ENCODE measurements around the gene HTRA3. TPM values are rescaled to one million over a fixed set of nuclear protein-coding genes. Genes with fewer than 3 reads are reported as not detected.
A peak's percentile ranks its signal among the peaks of the same experiment; 100 is the strongest.

The HTRA3 gene
- total and polyA plus RNA-seq, 2 of the 4 experiments (the other 2 are of a cell fraction): 1.3 to 9.5 TPM

GRCh38 chr4:8264106-8264505, 5.4 kb upstream of the HTRA3 start:
- peaks cover 0 to 2% of the 10 kb centered on the region in 2 experiments; a peak in 2 of 4 replicates for H3K79me1 ChIP-seq (ENCODE audit: low read depth in 1 of 2, low read length in 2 of 2)
- no peak overlapping the region for H3K23ac ChIP-seq (ENCODE audit: low read depth, low read length)
- peak overlapping the region; percentile 67 for H2AK9ac ChIP-seq (replicated peaks; ENCODE audit: low read depth, low read length, poor library complexity)
- no peak overlapping the region for H3K27ac ChIP-seq (ENCODE audit: insufficient read depth, low read length)
- TF ChIP-seq FOS (IDR thresholded peaks at IDR 0.05; ENCODE audit: low read depth, low read length) (no peak), POLR2A (IDR thresholded peaks at IDR 0.05; ENCODE audit: low read depth, low read length) (no peak), NFE2L2 (IDR thresholded peaks at IDR 0.05; ENCODE audit: low read depth, low read length) (no peak), MAFK (IDR thresholded peaks at IDR 0.05; ENCODE audit: low read depth, low read length) (no peak), MAZ (IDR thresholded peaks at IDR 0.05; ENCODE audit: borderline replicate concordance, low read depth, low read length) (no peak), SMC3 (IDR thresholded peaks at IDR 0.05; ENCODE audit: low read depth, low read length) (no peak), BHLHE40 (IDR thresholded peaks at IDR 0.05; ENCODE audit: low read depth, low read length) (no peak), USF2 (IDR thresholded peaks at IDR 0.05; ENCODE audit: low read depth, low read length) (no peak), CEBPB (IDR thresholded peaks at IDR 0.05; ENCODE audit: low read depth, low read length) (no peak), RFX5 (IDR thresholded peaks at IDR 0.05; ENCODE audit: low read depth, low read length) (no peak), CTCF (conservative IDR thresholded peaks at IDR 0.05; ENCODE audit: low read depth, low read length) (no peak), ELK1 (IDR thresholded peaks at IDR 0.05; ENCODE audit: borderline replicate concordance, low read depth, low read length) (no peak), RAD21 (IDR thresholded peaks at IDR 0.05; ENCODE audit: low read length) (no peak)
- H3K4me2 ChIP-seq (ENCODE audit: low read depth, low read length): no peak overlapping the region
- H2BK15ac ChIP-seq (ENCODE audit: low read depth, low read length): no peak overlapping the region
- H3K18ac ChIP-seq (ENCODE audit: low read depth, low read length): no peak overlapping the region
- H3K36me3 ChIP-seq (ENCODE audit: control insufficient read depth, insufficient read depth, low read length): no peaks in the 10 kb centered on the region
- DNase-seq (no peak), ATAC-seq (ENCODE audit: low read depth) (no peak)
- H3K27me3 ChIP-seq (ENCODE audit: control insufficient read depth, insufficient read depth, low read length): peaks cover 2% of the 10 kb centered on the region; the same call in 1 of the 2 replicates
- in situ Hi-C loops (cut with MboI; ENCODE audit: low sequenced_read_pairs): no loop called here
- POLR2A ChIA-PET (ENCODE audit: unreplicated experiment): no interaction called here
- BruUV-seq (replicated peaks): no TSS peak
- no peak overlapping the region for H3K14ac ChIP-seq (replicated peaks; ENCODE audit: low read depth, low read length)
- CTCF ChIA-PET: no interaction called here
- H3K9me1 ChIP-seq (ENCODE audit: insufficient read depth, low read length): peaks cover 7% of the 10 kb centered on the region
- WGBS, 2 experiments (ENCODE audit: extremely low coverage in 2 of 2, insufficient read length in 1 of 2): 100% methylated on average over 3 of the region's 14 CpGs; no CpG with 5 or more reads in 1 of the 2 experiments
- H3K9me3 ChIP-seq (ENCODE audit: control insufficient read depth, insufficient read depth, low read length): no peaks in the 10 kb centered on the region
- H2BK20ac ChIP-seq (ENCODE audit: low read depth, low read length): no peak overlapping the region
- no peak overlapping the region for H4K91ac ChIP-seq (ENCODE audit: insufficient read depth, low read depth, low read length)
- no peak overlapping the region for H3K56ac ChIP-seq (ENCODE audit: extremely low read depth, insufficient read depth, low read length)
- H4K20me1 ChIP-seq (ENCODE audit: insufficient read depth, low read length): peaks cover 4% of the 10 kb centered on the region; the same call in 1 of the 2 replicates
- no peak overlapping the region for H4K5ac ChIP-seq (ENCODE audit: low read depth, low read length)
- dilution Hi-C loops (cut with HindIII; ENCODE audit: low sequenced_read_pairs, unreplicated experiment): no loop called here
- H2BK5ac ChIP-seq (ENCODE audit: low read depth, low read length, poor library complexity, severe bottlenecking): no peak overlapping the region
- H3K4ac ChIP-seq (ENCODE audit: low read depth, low read length): no peak overlapping the region
- H3K4me1 ChIP-seq (ENCODE audit: control insufficient read depth, insufficient read depth, low read length): peaks cover 9% of the 10 kb centered on the region
- no peak overlapping the region for H4K8ac ChIP-seq (ENCODE audit: low read depth in 2 of 2, low read length in 2 of 2)
- intact Hi-C loops (cut with micrococcal nuclease): no loop called here
- H3K9ac ChIP-seq (ENCODE audit: low read depth, low read length): no peak overlapping the region
- H2AK5ac ChIP-seq (ENCODE audit: low read depth, low read length): 0 out of 2 replicates have a peak overlapping the region, but pooled peaks have one; percentile 25
- H2BK120ac ChIP-seq (ENCODE audit: low read depth, low read length): no peak overlapping the region
- H3K4me3 ChIP-seq (ENCODE audit: insufficient read depth, low read depth, low read length): no peak overlapping the region
- H2AFZ ChIP-seq (replicated peaks; ENCODE audit: low read length, poor library complexity): no peak overlapping the region

All from IMR-90 (cell line).